PFSK-1 (cell line): ENCODE results near the gene SYT13.

Source experiments
- FOXP2 ChIP-seq: optimal IDR thresholded peaks from 2 replicates; pipeline ENCODE3; 2011; ENCODE audit warnings: borderline replicate concordance, control low read depth, inconsistent platforms; ENCODE audit not compliant: insufficient read depth; ENCODE audit errors: extremely low read length, extremely low read depth
- POLR2AphosphoS5 ChIP-seq: IDR thresholded peaks from 2 replicates; pipeline ENCODE4 v1.6.1; 2012; ENCODE audit warnings: low read depth, mild to moderate bottlenecking, control low read depth, low read length, moderate library complexity
- REST ChIP-seq, 2 experiments: IDR thresholded peaks; 2 replicates each; pipeline versions ENCODE4 v1.6.1 to v1.8.0; 2011 to 2012; ENCODE audit warnings: low read depth in 2 of 2, low read length in 2 of 2, control low read depth in 1 of 2, inconsistent platforms in 1 of 2, mild to moderate bottlenecking in 1 of 2, moderate library complexity in 1 of 2; ENCODE audit not compliant: insufficient read depth in 1 of 2
- SIN3A ChIP-seq: IDR thresholded peaks from 2 replicates; pipeline ENCODE4 v1.6.1; 2012; ENCODE audit warnings: mild to moderate bottlenecking, low read length, moderate library complexity, borderline replicate concordance; ENCODE audit not compliant: insufficient read depth
- TAF1 ChIP-seq: IDR thresholded peaks from 2 replicates; pipeline ENCODE4 v1.6.1; 2012; ENCODE audit warnings: low read length, control low read depth, borderline replicate concordance; ENCODE audit not compliant: insufficient read depth

GRCh38 chr11:45219411-45219810, 66.7 kb downstream of the SYT13 start:
- TF ChIP-seq SIN3A (no peak), POLR2AphosphoS5 (no peak), TAF1 (no peak), REST (IDR thresholded peaks at IDR 0.05; ENCODE audit: insufficient read depth in 1 of 2, low read depth in 2 of 2, low read length in 2 of 2) (no peak), FOXP2 (no peak)
